Measurements from ENCODE around the gene NRF1.
"Not testable (repeated sequence)": the region's sequence is repeated elsewhere in the genome, so short reads cannot be mapped to it uniquely, and the experiment has no call there.

Gene NRF1

DNA sequence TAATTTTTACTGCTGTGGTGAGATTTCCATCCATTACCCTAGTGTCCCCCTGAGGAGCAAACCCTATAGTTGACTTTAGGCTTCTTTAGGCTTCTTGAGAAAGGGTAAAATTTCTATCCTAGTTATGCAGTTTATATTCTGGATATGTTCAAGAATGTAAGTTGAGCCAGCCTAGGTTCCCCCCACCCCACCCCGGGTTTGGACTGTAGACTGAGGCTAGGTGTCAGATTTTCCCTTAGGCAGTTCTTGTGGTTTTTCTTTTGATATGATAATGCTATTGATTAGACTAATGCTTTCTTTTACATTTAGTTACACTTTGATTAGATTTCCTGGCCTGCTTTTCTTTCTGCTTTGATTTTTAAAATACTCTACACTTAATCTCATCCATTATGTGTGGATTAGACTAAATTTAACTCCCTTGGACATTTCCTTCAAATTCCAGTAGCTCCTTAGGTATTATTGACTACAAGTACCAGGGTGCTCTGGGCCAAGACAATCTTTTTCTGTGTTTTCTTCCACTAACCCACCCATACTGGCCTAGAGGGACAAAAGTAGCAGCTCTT, 37.7 kb downstream of the NRF1 start:
- no peak for DNase-seq

DNA sequence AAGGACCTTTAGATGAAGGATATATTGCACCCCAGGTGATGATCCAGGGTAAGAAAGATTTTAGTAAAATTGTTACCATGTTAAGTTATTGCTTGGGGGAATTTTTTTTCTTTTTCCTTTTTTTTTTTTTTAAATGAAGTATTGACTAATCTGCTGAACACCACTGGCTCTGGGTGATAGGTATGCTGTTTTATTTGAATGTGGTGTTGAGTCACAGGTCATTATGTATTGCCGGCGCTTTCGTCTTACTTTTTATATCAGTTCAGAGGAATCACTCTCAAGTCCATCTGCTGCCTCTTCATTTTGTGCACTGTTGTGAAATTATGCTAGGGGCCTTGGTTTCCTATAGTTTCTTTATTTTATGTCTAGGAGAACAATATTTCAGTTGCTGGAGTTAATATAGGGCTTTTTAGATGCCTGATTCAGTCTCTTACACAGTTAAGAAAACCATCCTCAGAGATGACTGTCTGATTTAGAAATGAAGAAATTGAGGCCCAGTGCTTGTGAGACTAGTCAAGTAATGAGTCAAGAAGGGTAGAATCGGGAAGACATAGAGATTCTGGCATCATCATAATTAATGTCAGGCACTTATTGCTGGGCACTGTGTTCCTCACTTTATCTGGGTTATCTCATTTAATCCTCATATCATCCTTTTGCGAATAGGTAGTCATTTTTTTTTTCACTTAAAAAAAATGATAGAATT, 38.7 kb downstream of the NRF1 start:
- no peak for DNase-seq

DNA sequence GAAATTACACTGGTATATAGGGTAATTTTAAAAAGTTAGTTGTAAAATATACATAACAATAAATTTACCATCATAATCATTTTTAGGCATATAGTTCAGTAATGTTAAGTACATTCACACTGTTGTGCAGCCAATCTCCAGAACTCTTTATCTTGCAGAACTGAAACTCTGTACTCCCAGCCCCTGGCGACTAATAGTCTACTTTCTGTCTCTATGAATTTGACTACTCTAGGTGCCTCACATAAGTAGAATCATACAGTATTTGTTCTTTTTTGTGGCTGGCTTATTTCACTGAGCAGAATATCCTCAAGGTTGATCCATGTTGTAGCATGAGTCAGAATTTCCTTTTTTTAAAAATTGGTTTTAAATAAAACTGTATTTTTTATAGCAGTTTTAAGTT, 41.4 kb downstream of the NRF1 start:
- no peak for DNase-seq

- DNase-seq: no peak
Observed at GRCh38 chr7:129655811-129656210, 44.3 kb downstream of the NRF1 start.

- no peak for DNase-seq
Observed at GRCh38 chr7:129657363-129657762, 45.8 kb downstream of the NRF1 start.

- not testable (repeated sequence) for DNase-seq
Observed at GRCh38 chr7:129659907-129660306, 48.4 kb downstream of the NRF1 start.

DNA sequence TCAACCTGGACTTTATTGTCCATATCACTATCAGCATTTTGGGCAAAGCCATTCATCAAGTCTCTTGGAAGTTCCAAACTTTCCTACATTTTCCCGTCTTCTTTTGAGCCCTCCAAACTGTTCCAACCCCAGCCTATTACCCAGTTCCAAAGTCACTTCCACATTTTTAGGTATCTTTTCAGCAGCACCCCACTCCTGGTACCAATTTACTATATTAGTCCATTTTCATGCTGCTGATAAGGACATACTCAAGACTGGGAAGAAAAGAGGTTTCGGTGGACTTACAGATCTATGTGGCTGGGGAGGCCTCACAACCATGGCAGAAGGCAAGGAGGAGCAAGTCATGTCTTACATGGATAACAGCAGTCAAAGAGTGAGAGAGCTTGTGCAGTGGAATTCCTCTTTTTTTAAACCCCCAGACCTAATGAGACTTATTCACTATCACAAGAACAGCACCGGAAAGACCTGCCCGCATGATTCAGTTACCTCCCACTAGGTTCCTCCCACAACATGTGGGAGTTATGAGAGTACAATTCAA, 50.2 kb downstream of the NRF1 start:
- no peak for DNase-seq

GRCh38 chr7:129663240-129663639, 51.7 kb downstream of the NRF1 start:
- peak; percentile 8 for DNase-seq

- DNase-seq: no peak
Observed at GRCh38 chr7:129664029-129665012, 52.8 kb downstream of the NRF1 start.

DNA sequence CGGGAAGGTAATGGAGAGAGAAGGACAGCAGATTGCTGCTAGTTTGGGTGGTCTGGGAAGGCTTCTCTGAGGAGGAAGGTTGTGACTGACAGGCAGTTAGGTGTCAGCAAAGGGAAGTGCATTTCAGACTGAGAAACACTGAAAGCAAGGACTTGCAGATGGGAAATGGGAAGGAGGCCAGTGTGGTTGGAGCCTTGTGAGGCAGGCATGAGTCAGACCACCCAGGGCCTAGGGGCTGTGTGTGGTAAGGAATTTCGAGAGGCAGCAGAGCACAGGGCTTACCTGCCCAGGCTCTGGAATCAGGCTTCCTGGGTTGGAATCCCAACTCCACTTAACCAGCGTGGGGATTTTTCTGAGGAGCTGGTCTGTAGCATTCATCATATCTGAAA, 53.5 kb downstream of the NRF1 start:
- no peak for DNase-seq

GRCh38 chr7:129667116-129667515, 55.6 kb downstream of the NRF1 start:
- no peak for DNase-seq

GRCh38 chr7:129667551-129667950, 56.0 kb downstream of the NRF1 start:
- no peak for DNase-seq

- no peak for DNase-seq
Observed at GRCh38 chr7:129669901-129670300, 58.4 kb downstream of the NRF1 start.

- DNase-seq: no peak
Observed at GRCh38 chr7:129670656-129671055, 59.1 kb downstream of the NRF1 start.

- DNase-seq: no peak
Observed at GRCh38 chr7:129671266-129671665, 59.7 kb downstream of the NRF1 start.

- DNase-seq: not testable (repeated sequence)
Observed at GRCh38 chr7:129674475-129674874, 63.0 kb downstream of the NRF1 start.

DNA sequence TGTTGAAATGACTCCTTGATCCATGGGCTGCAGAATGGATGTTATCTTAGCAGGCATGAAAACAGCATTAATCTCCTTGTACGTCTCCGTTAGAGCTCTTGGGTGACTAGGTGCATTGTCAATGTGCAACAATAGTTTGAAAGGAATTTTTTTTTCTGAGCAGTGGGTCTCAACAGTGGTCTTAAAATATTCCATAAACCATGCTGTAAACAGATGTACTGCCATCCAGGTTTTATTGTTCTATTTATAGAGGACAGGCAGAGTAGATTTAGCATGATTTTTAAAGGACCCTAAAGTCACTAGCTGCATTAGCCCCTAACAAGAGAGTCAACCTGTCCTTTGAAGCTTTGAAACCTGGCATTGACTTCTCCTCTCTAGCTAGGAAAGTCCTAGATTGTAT, 64.0 kb downstream of the NRF1 start:
- no peak for DNase-seq

DNA sequence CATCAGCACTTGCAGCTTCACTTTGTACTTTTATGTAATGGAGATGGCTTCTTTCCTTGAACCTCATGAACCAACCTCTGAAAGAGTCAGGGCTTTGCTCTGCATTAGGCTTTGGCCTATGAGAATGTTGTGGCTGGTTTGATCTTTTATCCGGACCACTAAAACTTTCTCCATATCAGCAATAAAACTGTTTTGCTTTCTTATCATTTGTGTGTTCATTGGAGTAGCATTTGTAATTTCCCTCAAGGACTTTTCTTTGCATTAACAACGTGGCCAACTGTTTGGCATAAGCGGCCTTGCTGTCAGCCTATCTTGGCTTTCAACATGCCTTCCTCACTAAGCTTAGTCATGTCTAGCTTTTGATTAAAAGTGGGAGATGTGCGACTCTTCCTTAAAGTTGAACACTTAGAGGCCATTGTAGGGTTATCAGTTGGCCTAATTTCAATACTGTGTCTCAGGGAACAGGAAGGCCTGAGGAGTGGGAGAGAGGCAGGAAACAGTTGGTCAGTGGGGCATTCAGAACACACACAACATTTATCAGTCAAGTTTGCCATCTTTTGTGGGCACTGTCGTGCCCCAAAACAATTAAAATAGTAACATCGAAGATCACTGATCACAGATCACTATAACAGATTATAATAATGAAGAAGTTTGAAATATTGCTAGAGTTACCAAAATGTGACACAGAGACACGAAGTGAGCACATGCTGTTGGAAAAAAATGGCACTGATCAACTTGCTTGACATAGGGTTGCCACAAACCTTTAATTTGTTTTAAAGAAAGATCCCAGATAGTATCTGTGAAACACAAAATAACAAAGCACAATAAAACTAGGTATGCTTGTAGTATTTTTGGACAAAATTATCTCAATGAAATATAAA, 64.7 kb downstream of the NRF1 start:
- DNase-seq: no peak

DNA sequence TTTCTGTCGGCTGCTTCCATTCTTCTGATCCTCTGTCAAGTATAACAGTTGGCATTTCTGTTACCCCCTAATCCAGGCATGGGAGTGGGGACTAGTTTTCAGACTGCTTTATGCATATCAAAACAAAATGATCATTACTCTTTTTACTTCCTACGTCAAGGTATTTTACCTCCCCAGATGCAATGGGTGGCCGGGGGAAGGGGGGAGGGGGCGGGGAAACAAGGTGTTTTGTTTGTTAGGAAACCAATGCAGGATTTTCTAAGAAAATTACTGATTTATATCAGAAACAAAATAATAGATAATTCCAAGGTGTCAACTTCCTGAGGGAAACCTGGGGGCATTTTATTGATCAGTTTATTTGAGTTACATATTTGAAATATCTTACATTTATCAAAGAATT, 66.3 kb downstream of the NRF1 start:
- no peak for DNase-seq

GRCh38 chr7:129678606-129679005, 67.1 kb downstream of the NRF1 start:
- no peak for DNase-seq

DNA sequence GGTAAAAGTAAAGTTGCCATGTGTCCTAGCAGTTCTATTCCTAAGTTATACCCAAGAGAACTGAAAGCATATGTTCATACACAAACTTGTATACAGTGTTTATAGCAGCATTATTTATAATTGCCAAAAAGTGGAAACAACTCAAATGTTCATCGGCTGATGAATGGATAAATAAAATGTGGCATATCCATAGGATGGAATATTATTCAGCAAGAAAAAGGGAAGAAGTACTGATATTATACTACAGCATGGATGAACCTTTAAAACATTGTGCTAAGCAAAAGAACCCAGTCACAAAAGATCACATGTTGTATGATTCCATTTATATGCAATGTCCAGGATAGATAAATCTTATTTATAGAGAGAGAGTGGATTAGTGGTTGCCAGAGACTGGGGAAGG, 68.9 kb downstream of the NRF1 start:
- no peak for DNase-seq

DNA sequence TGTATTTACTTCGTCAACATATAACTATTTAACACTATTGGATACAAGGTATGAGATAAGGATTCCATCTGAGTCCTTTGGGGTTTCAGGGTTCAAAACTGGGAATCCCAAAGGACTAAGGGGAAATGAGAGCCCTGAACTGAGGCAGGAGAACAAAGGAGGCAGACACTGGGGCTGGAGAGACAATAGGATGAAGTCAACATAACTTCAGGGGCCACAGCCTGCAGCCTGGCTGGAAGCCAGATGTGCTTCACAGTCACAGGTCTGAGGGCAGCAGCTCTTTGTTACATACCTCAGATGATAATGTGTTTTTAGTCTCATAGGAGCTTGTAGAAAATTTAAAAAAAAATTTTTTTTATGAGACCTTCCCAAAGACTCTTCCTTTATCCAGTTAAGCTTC, 73.3 kb downstream of the NRF1 start:
- DNase-seq: no peak

Data from activated gamma-delta T cell (primary cell).